Smooth muscle cell of the brain vasculature (primary cell): ENCODE results near the gene GIMAP2.
"Not testable (repeated sequence)": the region's sequence is repeated elsewhere in the genome, so short reads cannot be mapped to it uniquely, and the experiment has no call there.

Source experiments
- DNase-seq: peaks from one replicate; pipeline ENCODE4 v3.0.0-alpha.2; 2012; ENCODE audit warnings: low read depth, low spot score

The GIMAP2 gene

GRCh38 chr7:150676854-150677253 lies 8.7 kb upstream of the GIMAP2 start:
- not testable (repeated sequence) for DNase-seq

GRCh38 chr7:150678601-150679000 lies 6.9 kb upstream of the GIMAP2 start:
- not testable (repeated sequence) for DNase-seq

- DNase-seq = not testable (repeated sequence)
These were observed 5.1 kb upstream of the GIMAP2 start for GRCh38 chr7:150680364-150680763.

DNA sequence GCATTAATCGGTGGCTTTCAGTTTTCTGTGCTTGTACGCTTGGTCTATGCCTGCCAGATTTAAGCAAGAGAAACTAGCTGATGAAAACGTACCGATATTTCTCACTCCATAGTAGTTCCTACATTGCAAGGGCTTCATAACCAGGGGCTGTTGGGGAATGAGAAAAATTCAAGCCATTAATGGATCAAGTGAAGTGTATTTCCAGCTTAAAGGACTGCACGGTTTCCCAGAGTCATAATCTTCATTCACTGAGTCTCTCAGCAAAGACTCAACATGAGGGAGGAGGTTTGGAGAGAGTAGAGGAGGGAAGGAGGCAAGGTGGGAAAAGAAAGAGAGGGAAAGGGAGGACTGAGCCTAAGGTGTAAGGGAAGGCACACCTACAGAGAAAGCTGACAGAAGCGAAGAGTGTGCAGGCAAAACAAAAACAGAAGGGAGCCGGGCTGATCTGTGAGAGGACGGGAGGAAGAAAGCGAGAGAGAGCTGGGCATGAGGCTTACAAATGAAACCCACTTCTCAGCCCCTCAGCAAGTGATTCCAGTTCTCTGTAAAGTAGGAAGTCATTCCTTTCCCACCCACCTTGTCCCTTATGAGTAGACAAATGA lies 625 bp downstream of the GIMAP2 start:
- DNase-seq = no peak

GRCh38 chr7:150688630-150689029 lies 3.1 kb downstream of the GIMAP2 start:
- no peak for DNase-seq

GRCh38 chr7:150695654-150696053 lies 10.1 kb downstream of the GIMAP2 start:
- no peak for DNase-seq

DNA sequence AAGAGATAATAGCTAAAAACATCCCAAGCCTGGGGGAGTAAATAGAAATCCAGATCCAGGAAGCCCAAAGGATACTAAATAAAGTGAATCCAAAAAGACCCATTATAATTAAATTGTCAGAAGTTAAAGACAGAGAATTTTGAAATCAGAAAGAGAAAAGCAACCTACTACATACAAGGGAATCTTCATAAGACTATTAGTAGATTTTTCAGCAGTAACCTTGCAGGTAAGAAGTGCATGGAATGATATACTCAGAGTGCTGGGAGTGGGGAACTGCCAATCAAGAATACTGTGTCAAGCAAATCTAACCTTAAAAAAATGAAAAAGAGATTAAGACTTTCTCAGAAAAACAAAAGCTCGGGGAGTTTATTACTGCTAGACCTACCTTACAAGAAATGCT lies 17.7 kb downstream of the GIMAP2 start:
- no peak for DNase-seq

- DNase-seq = no peak
These were observed 29.8 kb downstream of the GIMAP2 start for GRCh38 chr7:150715293-150715692.

DNA sequence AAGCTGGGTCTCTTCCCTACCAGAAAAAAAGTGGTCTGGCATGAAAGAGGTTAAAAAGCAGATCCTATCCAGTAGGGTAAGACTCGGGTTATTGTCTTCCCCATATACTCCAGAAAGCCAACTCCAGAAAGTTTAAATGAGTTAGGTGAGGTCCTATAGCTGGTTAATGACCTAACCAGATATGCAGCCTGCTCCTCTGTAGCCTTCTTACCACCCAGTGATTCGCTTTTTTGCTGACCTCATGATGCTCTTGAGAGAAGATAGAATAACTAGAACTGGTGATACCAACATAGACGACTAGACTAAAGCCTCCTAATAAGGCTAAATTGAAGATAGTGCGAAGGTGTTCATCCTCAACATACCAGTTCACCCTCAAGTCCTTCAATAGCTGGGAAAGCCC lies 30.2 kb downstream of the GIMAP2 start:
- no peak for DNase-seq

GRCh38 chr7:150716368-150716767 lies 30.9 kb downstream of the GIMAP2 start, which contains the start of gene GIMAP1:
TSS of gene GIMAP1 (plus strand) at chr7:150716613. CDS start at chr7:150719048, 2,435 bp downstream.
- no peak for DNase-seq

- no peak for DNase-seq
These were observed 31.4 kb downstream of the GIMAP2 start for GRCh38 chr7:150716939-150717338.

GRCh38 chr7:150717814-150718420 lies 32.4 kb downstream of the GIMAP2 start:
- DNase-seq = no peak

GRCh38 chr7:150719436-150719835 lies 33.9 kb downstream of the GIMAP2 start:
- DNase-seq = no peak

- no peak for DNase-seq
These were observed 34.7 kb downstream of the GIMAP2 start for GRCh38 chr7:150719960-150720891.

- DNase-seq = no peak
These were observed 36.5 kb downstream of the GIMAP2 start for GRCh38 chr7:150721970-150722373.

DNA sequence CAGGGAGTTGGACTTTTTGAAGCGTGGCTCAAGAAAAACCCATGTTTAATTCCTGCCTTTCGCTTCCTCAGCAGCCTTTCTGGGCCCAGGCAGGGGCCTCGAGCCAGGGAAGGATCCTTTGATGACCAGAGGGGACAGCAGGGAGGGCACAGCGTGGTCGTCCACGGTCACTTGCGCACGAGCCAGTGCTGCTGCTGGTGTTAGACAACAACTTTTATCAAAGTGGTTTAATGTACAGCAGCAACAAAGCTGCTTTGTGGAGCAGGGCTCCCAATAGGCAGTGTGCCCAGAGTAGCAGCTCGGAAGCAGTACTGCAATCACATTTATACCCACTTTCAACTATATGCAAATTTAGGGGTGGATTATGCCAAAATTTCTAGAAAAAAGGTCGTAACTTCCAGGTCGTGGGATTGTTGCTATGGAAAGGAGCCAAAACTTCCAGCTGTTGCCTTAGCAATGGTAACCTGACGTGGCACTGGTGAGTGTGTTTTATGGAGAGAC lies 37.0 kb downstream of the GIMAP2 start:
- DNase-seq = no peak

GRCh38 chr7:150723467-150723866 lies 38.0 kb downstream of the GIMAP2 start:
- no peak for DNase-seq

DNA sequence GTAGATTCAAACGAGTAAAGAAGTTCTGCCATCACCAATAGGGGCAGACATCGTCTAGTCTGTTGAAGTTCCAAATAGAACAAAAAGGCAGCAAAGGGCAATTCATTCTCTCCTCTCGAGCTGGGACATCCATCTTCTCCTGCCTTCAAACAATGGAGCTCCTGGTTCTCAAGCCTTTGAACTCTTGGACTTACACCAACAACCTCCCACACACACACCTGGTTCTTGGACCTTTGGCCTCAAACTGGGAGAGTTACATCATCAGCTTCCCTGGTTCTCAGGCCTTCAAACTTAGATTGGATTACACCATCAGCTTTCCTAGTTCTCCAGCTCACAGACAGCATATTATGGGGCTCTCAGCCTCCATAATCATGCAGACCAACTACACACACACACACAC lies 41.9 kb downstream of the GIMAP2 start:
- no peak for DNase-seq

DNA sequence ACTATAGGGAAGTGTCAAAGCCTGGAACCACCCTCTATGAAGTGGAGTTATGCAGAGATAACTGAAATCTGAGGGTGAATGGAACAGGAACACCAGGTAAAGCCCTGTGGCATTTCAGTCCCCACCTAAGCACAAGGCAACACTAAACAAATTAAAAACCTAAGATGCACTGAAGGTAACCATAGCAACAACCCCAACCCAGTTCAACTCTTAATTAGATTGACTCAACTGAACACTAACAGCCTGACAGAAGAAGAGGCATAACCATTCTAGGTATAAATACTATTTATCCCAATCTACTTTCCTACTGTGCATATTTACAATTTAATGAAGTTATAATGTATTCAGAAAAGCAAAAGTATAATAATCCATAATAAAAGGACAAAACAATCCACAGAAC lies 42.5 kb downstream of the GIMAP2 start:
- DNase-seq = no peak

GRCh38 chr7:150728609-150729008 lies 43.1 kb downstream of the GIMAP2 start:
- DNase-seq = no peak

- no peak for DNase-seq
These were observed 46.4 kb downstream of the GIMAP2 start for GRCh38 chr7:150731916-150732315.

- no peak for DNase-seq
These were observed 47.4 kb downstream of the GIMAP2 start for GRCh38 chr7:150732786-150733481.
